ENCODE measurements around the gene SAP30BP. TPM values are rescaled to one million over a fixed set of nuclear protein-coding genes. Genes with fewer than 3 reads are reported as not detected.

Gene SAP30BP
- total and polyA plus RNA-seq, 2 of the 13 experiments (the other 11 are each of a cell fraction or from before 2014, with no cell fraction given) = 67.7 to 99.4 TPM

GRCh38 chr17:75680431-75680830 lies 13.3 kb downstream of the SAP30BP start:
- BruUV-seq (replicated peaks) = no TSS peak
- Histone ChIP-seq H3K9ac (ENCODE audit: insufficient read depth, low read depth, low read length) (no peak overlapping the region), H2AFZ (ENCODE audit: low read length) (no peak overlapping the region), H3K79me2 (ENCODE audit: insufficient read depth, low read length) (peaks cover 40% of the 10 kb centered on the region), H3K4me3 (replicated peaks in 1 of 3; ENCODE audit: insufficient read depth in 1 of 3, low read depth in 2 of 3, low read length in 3 of 3) (no peak overlapping the region), H3K27ac (ENCODE audit: extremely low read length, insufficient read depth, low read length) (no peak overlapping the region), H3K9me3 (ENCODE audit: low read length) (no peaks in the 10 kb centered on the region), H3K27me3 (ENCODE audit: control insufficient read depth in 1 of 2, insufficient read depth in 2 of 2, low read length in 2 of 2) (no peaks in the 10 kb centered on the region), H4K20me1 (ENCODE audit: insufficient read depth, low read length) (peaks cover 3% of the 10 kb centered on the region; the same call in 1 of the 2 replicates), H3K4me2 (ENCODE audit: low read depth, low read length) (no peak overlapping the region), H3K36me3 (replicated peaks in 1 of 2; ENCODE audit: control insufficient read depth in 1 of 2, insufficient read depth in 2 of 2, low read length in 2 of 2) (peaks cover 18 to 57% of the 10 kb centered on the region in 2 experiments), H3K4me1 (ENCODE audit: insufficient read depth, low read length) (peaks cover 16% of the 10 kb centered on the region)
- intact Hi-C loops (cut with micrococcal nuclease; ENCODE audit: unreplicated experiment) = no loop called here
- FAIRE-seq (no peak), ATAC-seq (no peak), DNase-seq (ENCODE audit: low spot score) (no peak)
- 97% methylated on average over 10 of the region's 10 CpGs for WGBS (ENCODE audit: low lambda C conversion rate)
- ChIA-PET POLR2A (no interaction called here), CTCF (ENCODE audit: low intra/inter-chr PET ratio, low total read pairs) (no interaction called here)
- in situ Hi-C loops (cut with HindIII; ENCODE audit: extremely low pct_ligation_motif_present, low pct_unique_long_range_greater_than_20kb) = no loop called here
- TF ChIP-seq AGO1 (IDR thresholded peaks at IDR 0.05; ENCODE audit: low read depth, low read length, poor library complexity, severe bottlenecking) = no peak
- no peak for TF ChIP-seq ETS1 (CRISPR knock-in tag; IDR thresholded peaks at IDR 0.05)
- no peak for TF ChIP-seq ASH2L (IDR thresholded peaks at IDR 0.05; ENCODE audit: insufficient read length, low read depth, low read length)
- no peak for TF ChIP-seq BCL6 (CRISPR knock-in tag; IDR thresholded peaks at IDR 0.05)
- no peak for TF ChIP-seq MED8 (CRISPR knock-in tag; IDR thresholded peaks at IDR 0.05; ENCODE audit: insufficient replicate concordance)
- TF ChIP-seq REST (IDR thresholded peaks at IDR 0.05; ENCODE audit: borderline replicate concordance in 1 of 2, low read depth in 1 of 2, low read length in 2 of 2) = no peak
- TF ChIP-seq RFX5 (IDR thresholded peaks at IDR 0.05; ENCODE audit: low read depth, low read length) = no peak
- no peak for TF ChIP-seq SMAD1 (CRISPR knock-in tag; IDR thresholded peaks at IDR 0.05; ENCODE audit: borderline replicate concordance, low read depth)
- TF ChIP-seq ZBTB3 (CRISPR knock-in tag; IDR thresholded peaks at IDR 0.05; ENCODE audit: borderline replicate concordance, low read depth) = no peak
- TF ChIP-seq, protein P1, sequence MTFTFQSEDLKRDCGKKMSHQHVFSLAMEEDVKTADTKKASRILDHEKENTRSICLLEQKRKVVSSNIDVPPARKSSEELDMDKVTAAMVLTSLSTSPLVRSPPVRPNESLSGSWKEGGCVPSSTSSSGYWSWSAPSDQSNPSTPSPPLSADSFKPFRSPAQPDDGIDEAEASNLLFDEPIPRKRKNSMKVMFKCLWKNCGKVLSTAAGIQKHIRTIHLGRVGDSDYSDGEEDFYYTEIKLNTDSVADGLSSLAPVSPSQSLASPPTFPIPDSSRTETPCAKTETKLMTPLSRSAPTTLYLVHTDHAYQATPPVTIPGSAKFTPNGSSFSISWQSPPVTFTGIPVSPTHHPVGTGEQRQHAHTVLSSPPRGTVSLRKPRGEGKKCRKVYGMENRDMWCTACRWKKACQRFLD (CRISPR knock-in tag; IDR thresholded peaks at IDR 0.05; ENCODE audit: borderline replicate concordance) = no peak
- TF ChIP-seq, protein P2, sequence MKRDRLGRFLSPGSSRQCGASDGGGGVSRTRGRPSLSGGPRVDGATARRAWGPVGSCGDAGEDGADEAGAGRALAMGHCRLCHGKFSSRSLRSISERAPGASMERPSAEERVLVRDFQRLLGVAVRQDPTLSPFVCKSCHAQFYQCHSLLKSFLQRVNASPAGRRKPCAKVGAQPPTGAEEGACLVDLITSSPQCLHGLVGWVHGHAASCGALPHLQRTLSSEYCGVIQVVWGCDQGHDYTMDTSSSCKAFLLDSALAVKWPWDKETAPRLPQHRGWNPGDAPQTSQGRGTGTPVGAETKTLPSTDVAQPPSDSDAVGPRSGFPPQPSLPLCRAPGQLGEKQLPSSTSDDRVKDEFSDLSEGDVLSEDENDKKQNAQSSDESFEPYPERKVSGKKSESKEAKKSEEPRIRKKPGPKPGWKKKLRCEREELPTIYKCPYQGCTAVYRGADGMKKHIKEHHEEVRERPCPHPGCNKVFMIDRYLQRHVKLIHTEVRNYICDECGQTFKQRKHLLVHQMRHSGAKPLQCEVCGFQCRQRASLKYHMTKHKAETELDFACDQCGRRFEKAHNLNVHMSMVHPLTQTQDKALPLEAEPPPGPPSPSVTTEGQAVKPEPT (CRISPR knock-in tag; IDR thresholded peaks at IDR 0.05; ENCODE audit: low read depth) = no peak
- no peak for TF ChIP-seq SOX6 (IDR thresholded peaks at IDR 0.05)
- TF ChIP-seq SOX6 (CRISPR knock-in tag; IDR thresholded peaks at IDR 0.05) = no peak
- no peak for TF ChIP-seq POLR2AphosphoS2 (IDR thresholded peaks at IDR 0.05; ENCODE audit: low read depth, low read length)
- TF ChIP-seq, protein P3, sequence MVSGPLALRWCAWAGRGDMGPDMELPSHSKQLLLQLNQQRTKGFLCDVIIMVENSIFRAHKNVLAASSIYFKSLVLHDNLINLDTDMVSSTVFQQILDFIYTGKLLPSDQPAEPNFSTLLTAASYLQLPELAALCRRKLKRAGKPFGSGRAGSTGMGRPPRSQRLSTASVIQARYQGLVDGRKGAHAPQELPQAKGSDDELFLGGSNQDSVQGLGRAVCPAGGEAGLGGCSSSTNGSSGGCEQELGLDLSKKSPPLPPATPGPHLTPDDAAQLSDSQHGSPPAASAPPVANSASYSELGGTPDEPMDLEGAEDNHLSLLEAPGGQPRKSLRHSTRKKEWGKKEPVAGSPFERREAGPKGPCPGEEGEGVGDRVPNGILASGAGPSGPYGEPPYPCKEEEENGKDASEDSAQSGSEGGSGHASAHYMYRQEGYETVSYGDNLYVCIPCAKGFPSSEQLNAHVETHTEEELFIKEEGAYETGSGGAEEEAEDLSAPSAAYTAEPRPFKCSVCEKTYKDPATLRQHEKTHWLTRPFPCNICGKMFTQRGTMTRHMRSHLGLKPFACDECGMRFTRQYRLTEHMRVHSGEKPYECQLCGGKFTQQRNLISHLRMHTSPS (CRISPR knock-in tag; IDR thresholded peaks at IDR 0.05; ENCODE audit: low read depth) = no peak
